HG03378 (cell line): ENCODE results near the gene EIF2A.
"Not testable (repeated sequence)": the region's sequence is repeated elsewhere in the genome, so short reads cannot be mapped to it uniquely, and the experiment has no call there.

Experiments used
- ATAC-seq: cut with Tn5 transposase; IDR thresholded peaks from one replicate; pipeline ENCODE4 v1.9.1; 2021; ENCODE audit warnings: mild to moderate bottlenecking, moderate library complexity; ENCODE audit not compliant: unreplicated experiment

EIF2A gene

DNA sequence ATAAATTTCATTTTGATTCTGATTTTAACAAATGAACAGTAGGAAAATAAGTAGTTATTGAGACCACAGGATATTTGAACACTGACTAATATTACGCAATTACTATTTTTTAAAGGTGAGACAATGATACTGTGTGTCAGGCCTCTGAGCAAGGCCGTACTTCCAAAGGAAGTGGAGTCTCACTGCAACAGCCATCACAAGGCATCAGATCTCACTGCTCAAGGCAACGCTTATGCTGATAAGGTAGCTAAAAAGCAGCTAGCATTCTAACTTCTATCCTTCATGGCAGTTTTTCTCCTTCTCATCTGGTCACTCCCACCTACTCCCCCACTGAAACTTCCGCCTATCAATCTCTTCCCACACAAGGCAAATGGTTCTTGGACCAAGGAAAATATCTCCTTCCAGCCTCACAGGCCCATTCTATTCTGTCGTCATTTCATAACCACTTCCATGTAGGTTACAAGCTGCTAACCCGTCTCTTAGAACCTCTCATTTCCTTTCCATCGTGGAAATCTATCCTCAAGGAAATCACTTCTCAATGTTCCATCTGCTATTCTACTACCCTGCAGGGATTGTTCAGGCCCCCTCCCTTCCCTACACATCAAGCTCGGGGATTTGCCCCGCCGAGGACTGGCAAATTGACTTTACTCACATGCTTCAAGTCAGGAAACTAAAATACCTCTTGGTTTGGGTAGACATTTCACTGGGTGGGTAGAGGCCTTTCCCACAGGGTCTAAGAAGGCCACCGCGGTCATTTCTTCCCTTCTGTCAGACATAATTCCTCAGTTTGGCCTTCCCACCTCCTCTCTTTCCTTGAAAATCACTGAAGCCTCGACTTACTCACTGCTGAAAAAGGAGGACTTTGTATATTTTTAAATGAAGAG, 54.3 kb downstream of the EIF2A start:
- ATAC-seq: not testable (repeated sequence)

DNA sequence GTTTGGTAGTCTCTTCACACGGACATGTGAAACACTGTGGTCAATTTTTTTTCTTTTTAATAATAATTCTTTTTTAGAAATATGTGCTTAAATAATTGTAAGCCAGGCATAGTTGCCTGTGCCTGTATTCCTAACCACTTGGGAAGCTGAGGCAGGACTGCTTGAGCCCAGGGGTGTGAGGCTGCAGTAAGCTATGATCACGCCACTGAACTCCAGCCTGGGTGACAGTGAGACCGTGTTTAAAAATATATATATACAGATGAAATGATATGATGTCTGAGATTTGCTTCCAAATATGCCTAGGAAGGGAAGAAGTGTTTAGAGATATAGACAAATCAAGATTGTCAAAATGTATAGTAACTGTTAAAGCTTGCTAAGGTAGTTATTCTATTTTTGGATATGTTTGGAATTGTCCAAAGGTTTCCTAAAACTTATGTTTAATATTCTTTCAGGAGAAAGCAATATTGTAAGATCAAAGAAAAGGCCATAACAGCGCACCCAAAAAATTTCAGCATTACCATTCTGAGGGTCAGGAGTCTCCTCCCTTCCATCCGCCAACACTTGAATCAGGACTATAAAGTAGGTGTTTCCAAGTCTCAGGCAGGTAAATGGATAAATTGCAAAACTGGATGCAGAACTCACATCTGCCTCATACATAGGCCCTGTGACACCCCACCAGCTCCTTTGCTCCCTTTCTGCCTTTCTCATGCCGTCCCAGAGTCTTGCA, 56.0 kb downstream of the EIF2A start:
- ATAC-seq: peak; percentile 5

DNA sequence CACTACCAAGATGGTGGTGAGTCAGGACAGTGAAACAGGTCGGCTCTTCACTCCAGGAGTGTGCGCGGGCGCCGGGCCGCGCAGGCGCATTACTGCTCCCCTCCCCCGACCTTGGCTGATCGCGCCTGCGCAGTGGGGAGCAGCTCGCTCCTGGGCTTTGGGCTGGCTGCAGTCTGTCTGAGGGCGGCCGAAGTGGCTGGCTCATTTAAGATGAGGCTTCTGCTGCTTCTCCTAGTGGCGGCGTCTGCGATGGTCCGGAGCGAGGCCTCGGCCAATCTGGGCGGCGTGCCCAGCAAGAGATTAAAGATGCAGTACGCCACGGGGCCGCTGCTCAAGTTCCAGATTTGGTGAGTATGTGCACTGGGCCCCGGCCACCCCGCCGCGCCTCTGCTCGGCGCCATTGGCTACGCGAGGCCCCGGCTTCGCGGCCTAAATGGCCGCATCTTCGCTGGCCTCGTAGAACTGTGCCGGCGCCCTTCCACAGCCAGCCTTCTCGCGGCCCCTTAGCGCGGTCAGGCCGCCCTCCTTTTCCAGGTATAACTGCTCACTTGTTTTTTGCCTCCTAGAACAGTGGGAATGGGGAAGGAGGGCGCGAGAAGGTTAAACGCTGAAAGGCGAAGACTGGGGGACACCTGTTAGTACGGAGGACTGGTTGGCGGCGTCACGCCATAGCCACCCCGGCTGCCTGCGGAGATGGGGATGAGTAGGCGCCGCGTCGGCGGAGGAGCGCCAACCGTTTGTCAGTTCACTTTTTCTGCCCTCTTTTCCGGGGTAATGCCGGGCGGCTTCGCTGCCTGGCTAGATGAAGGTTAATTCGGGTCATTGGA, 56.8 kb downstream of the EIF2A start, which contains the start of gene SELENOT:
SELENOT (plus strand) TSS at position 169 of the 827 bp plus-strand sequence; CDS start at position 211, 42 bp downstream.
- ATAC-seq: peak; percentile 49

DNA sequence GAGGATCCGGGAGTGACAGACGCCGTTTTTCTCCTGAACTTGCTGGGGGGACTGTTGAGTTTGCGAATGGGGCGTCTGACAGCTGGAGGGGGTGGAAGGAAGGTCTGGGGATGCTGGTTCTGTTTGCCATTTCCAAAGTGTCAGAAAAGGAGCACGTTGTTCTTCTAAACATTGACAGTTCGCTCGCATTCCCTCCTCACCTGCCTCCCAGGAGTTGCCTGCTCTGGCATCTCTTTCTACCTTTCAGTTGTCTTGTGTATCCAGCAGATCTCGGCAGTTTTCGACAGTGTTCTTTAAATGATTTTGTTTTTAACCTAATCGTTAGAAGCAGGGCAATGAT, 57.4 kb downstream of the EIF2A start:
- ATAC-seq: no peak

DNA sequence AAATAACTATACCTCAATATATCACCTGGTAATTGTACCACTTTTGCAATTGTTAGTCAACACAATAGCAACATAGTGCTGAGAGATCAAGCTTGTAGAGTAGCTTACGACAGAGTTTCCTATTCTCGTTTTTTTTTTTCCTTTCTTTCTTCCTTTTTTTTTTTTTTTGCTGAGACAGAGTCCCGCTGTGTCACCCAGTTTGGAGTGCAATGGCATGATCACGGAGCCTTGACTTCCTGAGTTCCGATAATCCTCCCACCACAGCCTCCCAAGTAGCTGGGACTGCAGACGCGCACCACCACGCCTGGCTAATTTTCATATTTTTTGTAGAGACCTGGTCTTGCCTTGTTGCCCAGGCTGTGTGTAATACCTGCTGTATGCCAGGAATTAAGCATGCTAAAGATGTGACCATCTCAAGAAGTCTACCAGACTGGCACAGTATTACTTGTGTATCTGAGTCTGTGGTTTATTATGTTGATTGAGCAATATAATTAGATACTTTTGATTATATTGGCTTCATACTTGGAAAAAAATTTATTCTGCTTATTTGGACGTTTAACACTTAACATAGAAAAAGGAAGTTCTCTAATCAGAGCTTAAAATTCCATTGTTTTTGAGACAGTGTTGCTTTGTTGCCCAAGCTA, 59.5 kb downstream of the EIF2A start:
- ATAC-seq: no peak

DNA sequence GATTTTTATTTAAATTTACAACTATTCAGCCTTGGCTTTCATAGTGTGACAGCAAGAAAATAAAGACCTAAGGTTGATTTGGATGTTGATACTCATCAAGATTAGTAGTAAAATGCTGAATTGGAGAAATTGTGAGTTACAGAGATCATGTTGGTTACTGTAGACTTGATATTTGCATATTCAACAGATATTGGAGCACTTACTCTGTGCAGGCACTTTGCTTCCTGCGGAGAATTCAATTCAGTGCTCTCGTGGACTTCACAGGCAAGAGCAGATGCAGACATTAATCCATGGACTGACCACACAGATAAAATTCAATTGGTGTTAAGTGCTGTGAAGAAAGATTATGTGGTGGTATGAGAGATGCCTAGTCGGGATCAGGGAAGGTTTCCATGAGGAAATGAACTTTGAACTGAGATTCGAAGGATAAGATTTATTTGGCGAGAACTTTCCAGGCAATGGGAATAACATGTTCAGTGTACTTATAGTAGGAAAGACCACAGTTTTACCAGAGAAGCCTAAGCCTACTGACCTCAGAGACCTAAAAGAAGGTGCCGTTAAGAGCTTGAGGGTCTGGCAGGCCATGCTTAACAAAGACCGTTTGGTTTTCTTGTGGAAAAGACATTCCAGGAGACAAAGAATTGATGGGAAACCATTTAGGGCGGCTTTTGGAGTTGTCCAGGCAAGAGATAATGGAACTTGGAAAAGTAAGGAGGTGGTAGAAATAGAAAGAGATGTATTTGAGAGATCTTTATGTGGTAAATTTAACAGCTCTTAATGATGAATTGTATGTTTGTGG, 60.9 kb downstream of the EIF2A start:
- ATAC-seq: no peak

DNA sequence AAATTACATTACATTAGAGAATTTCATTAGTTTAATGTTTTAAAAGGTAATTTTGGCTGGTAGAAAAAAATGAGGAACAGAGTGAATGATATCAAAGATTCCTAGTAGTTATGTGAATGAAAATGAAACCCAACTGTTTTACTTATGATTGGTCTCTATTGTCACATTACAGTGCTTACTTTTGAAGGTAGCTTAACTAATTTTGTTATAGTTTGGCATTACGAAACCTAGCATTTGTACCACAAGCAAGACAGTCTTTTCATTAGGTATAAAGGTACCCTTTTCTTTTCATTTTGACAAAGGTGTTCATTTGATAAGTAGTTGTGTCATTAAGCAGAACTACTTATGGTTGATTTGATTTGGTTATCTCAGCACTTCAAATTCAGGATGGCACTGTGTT, 63.4 kb downstream of the EIF2A start:
- ATAC-seq: no peak

DNA sequence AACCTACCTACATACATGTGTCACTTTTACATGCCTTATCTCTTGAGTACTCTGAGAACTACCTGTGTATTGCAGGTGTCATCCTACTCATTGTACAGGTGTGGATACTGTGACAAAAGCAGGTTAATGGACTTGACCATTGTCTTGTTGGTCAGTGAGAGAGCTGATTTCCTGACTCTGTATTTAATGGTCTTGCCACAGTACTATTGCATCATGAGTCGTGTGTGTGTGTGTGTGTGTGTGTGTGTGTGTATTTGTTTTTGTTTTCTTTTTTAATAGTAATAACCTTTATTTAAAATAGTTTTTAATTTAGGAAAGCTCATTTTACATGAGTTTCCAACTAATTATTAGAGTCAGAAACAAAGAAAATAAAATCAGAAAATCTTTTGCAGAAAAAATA, 64.2 kb downstream of the EIF2A start:
- ATAC-seq: no peak

DNA sequence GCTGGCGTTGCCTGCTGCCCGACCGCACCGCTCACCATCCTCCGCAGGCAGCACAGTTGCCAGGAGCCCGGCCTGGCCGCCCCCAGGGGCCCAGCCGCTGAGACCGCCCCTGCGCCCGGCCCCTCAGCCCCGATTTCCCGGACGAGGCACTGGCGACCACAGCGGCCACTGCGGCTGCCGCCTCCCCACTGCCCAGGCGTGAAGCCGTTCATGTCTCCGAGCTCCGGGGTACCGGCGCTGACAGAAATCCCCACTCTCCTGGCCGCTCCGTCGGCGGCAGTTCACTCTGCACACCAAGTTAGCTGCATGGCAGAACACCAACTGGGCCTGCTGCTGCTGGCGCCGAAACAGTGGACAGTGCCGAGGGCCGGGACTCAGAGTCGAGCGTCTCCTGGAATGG, 65.1 kb downstream of the EIF2A start:
- ATAC-seq: no peak

DNA sequence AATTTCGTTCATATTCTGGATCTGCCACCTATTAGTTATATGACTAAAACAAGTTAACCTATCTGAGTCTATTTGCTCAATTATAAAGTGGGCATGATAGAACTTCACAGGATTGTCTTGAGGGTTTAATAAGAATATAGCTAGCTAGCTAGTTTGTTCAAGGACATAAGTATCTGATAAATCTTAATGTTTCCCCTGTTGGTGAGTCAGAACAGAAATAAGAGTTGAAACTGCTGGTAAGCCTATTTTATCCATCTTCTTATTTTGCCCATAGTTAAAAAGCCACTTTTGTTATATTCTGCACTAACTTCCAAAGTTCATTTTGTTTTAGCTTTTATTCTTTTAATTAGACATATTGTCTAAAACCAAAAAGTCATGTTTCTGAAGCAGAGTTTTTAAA, 65.9 kb downstream of the EIF2A start:
- no peak for ATAC-seq

DNA sequence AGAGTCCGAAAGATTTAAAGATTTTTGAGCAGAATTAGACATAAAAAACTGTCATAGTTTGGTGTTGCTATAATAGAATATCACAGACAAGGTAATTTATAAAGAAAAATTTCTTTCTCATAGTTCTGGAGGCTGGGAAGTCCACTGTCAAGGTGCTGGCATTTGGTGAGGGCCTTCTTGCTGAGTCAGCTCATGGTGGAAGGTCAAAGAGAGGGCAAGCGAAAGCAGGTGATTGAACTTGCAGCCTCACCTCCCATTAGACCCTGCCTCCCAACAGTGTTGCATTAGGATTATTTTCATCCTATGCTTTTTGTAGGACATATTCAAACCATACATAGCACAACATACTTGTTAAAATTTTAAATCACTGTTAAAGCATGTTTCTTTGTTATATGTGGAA, 66.4 kb downstream of the EIF2A start:
- no peak for ATAC-seq

DNA sequence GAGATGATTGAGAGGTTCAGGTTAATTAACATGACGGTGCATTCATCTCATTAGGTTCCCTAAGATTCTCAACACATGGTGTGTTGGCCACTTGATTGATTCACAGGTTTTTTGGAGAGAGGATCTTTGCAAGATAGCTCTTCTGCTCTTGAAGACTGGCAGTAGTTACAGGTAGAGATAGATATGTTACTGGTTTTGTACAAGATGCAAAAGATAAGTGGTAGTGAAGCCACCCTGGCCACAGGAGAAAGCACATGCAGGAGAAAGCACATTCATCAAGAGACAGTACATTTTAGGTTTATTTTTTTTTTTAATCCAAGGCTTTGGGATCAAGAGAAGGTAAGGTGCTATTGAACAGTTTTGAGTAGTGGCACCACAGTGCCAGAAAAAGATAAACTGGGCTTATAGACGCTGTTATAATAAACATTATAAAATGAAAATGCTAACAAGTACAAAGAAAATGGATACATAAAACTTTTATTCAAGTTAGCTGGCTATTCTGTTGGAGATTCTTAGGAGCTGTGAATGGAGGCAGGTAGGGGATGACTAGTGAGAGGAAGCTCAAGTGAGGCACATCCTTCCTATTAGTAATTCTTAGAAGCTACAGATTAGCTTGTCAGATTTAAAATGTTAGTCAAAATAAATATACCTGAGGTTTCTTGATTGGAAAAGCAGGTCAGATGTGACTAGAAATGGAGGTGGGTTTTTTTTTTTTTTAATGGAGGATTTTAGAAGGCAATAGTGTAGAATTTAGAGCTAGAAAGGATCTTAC, 67.3 kb downstream of the EIF2A start:
- no peak for ATAC-seq

DNA sequence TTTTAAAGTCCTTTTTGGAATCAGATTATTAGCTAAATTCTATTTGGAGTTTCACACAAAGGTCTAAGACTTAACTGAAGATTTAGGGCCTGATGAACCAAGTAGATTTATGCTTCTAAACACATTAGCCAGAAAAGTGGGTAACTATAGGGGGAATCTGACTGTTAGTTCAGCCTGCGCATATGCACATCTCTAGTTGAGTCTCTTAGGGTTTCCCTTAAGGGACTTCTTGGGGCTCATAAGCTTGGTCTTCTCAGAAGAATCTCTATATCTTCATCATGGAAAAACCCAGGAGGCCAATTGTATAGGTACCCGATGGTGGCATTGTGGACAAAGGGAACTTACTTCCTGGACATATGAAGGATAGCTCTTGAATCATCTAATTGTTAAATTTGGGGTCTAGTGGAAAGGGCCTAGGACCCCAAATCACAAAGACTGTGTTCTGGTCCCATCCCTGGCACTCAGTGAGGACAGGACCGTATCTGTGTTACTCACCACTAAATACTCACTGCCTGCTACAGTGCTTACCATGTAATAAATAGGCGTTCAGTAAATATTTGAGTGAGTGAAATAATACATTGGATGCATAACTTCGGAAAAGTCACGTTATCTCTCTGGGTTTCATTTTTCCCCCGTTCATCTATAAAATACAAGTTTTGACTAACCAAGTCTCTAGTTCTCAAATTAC, 73.6 kb downstream of the EIF2A start:
- ATAC-seq: no peak

DNA sequence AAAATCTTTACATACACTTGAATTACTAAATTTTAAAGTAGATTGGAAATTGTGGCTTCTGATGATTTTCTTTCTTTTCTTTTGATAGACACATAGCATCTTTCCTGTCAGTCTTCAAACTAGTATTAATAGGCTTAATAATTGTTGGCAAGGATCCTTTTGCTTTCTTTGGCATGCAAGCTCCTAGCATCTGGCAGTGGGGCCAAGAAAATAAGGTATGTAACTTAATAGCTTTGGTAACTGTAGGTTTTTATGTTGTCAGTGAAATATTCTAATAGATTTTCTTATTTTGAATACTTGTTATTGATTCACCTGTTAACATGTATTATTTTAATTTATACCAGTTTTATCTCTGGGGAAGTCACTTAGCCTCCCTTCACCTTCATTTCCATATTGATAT, 76.4 kb downstream of the EIF2A start:
- not testable (repeated sequence) for ATAC-seq

DNA sequence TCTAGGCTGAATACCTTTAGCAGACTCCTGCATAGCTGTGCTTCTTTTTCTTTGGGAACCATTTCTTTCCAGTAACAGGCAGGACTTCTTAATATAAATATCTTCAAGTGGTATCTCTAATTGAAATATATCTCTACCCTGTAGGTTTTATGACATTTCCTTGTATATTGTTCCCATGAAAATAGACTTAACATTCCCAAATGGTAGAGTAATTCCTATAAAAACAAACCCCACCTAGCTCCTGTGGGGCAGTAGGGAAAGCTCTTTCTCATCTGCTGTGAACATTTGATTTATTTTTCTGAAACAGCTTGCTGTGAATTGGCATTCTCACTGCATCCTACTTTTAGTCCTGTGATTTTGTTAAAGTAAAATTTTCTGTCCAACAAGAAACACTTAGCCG, 77.4 kb downstream of the EIF2A start:
- ATAC-seq: no peak

DNA sequence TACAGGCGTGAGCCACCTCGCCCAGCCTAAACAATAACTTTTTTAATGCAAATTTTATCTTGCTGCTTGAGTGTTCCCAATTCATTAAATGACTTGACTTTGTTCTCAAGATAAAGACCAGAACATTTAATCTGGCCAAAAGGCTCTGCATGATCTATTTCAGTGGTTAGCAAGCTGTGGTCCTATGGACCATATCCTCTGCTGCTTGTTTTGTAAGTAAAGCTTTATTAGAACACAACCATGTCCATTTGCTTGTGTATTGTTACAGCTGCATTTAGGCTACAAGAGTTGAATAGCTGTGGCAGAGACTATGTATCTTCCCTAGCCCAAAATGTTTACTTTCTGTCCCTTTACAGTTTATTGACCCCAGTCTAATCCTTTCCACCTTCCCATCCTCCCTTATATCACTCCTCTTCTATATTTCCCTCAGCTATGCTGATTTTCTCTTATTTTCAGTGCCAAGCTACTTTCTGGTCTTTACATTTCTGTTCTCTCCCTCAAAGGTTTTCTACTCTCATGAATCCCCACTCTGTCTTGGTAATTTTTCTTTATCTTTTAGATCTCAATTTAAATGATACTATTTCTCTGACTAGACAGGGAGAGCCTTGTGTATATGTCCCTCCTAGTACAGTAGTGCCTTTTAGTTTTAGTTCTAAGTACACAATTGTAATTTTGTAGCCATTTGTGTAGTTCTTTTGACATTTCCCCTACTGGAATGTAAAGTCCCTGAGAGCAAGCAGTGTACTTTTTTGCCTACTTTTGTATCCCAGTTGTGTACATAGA, 79.8 kb downstream of the EIF2A start:
- ATAC-seq: no peak

DNA sequence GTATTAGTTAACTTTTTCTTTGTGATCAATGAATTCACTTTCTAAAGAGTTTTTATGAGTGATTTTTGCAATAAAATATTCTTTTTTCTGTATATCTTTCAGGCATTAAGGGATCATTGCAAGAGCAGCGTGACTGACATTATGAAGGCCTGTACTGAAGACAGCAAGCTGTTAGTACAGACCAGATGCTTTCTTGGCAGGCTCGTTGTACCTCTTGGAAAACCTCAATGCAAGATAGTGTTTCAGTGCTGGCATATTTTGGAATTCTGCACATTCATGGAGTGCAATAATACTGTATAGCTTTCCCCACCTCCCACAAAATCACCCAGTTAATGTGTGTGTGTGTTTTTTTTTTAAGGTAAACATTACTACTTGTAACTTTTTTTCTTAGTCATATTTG, 81.0 kb downstream of the EIF2A start:
- no peak for ATAC-seq
